ENCODE data around the gene TFF2.

DNA sequence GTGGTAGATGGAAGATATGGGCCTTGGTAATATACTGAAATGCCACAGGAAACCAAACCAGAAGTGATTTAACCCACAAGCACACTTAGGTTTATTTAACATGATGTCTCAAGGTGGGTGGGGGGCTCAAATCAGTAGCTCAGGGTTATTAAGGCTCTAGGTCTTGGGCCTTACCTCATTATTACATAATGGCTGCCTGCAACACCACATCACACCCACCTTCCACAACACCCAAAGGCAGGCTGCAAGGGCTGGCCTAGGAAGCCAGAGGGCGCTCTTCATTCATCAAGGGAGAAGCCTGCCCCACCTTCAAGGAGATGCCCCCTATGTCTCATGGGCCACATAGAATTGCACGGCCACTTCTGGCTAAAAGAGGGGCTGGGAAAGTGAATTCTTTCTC is 9.5 kb upstream of the TFF2 start:
- TF ChIP-seq, protein P1, sequence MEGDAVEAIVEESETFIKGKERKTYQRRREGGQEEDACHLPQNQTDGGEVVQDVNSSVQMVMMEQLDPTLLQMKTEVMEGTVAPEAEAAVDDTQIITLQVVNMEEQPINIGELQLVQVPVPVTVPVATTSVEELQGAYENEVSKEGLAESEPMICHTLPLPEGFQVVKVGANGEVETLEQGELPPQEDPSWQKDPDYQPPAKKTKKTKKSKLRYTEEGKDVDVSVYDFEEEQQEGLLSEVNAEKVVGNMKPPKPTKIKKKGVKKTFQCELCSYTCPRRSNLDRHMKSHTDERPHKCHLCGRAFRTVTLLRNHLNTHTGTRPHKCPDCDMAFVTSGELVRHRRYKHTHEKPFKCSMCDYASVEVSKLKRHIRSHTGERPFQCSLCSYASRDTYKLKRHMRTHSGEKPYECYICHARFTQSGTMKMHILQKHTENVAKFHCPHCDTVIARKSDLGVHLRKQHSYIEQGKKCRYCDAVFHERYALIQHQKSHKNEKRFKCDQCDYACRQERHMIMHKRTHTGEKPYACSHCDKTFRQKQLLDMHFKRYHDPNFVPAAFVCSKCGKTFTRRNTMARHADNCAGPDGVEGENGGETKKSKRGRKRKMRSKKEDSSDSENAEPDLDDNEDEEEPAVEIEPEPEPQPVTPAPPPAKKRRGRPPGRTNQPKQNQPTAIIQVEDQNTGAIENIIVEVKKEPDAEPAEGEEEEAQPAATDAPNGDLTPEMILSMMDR (IDR thresholded peaks at IDR 0.05): no peak
- TF ChIP-seq, protein P2, sequence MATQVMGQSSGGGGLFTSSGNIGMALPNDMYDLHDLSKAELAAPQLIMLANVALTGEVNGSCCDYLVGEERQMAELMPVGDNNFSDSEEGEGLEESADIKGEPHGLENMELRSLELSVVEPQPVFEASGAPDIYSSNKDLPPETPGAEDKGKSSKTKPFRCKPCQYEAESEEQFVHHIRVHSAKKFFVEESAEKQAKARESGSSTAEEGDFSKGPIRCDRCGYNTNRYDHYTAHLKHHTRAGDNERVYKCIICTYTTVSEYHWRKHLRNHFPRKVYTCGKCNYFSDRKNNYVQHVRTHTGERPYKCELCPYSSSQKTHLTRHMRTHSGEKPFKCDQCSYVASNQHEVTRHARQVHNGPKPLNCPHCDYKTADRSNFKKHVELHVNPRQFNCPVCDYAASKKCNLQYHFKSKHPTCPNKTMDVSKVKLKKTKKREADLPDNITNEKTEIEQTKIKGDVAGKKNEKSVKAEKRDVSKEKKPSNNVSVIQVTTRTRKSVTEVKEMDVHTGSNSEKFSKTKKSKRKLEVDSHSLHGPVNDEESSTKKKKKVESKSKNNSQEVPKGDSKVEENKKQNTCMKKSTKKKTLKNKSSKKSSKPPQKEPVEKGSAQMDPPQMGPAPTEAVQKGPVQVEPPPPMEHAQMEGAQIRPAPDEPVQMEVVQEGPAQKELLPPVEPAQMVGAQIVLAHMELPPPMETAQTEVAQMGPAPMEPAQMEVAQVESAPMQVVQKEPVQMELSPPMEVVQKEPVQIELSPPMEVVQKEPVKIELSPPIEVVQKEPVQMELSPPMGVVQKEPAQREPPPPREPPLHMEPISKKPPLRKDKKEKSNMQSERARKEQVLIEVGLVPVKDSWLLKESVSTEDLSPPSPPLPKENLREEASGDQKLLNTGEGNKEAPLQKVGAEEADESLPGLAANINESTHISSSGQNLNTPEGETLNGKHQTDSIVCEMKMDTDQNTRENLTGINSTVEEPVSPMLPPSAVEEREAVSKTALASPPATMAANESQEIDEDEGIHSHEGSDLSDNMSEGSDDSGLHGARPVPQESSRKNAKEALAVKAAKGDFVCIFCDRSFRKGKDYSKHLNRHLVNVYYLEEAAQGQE (IDR thresholded peaks at IDR 0.05; ENCODE audit: insufficient read depth in 1 of 2, low read depth in 2 of 2, low read length in 1 of 2): no peak

All from Panc1 (cell line).